IMR-90 (cell line): ENCODE data around the gene ZYG11A.

ENCODE experiments used
- CEBPB ChIP-seq: IDR thresholded peaks from 2 replicates; pipeline ENCODE4 v1.6.1; 2012; ENCODE audit warnings: low read depth, low read length, improper control_type of control experiment
- CTCF ChIP-seq: conservative IDR thresholded peaks from 2 replicates; pipeline ENCODE4 v1.5.1; 2012; ENCODE audit warnings: mild to moderate bottlenecking, low read depth, low read length, improper control_type of control experiment
- FOS ChIP-seq: fragments of 150-350 bp; IDR thresholded peaks from 2 replicates; pipeline ENCODE4 v1.6.1; 2016; ENCODE audit warnings: low read depth, low read length
- MAFK ChIP-seq: IDR thresholded peaks from 2 replicates; pipeline ENCODE4 v1.6.1; 2012; ENCODE audit warnings: low read depth, low read length, improper control_type of control experiment
- MXI1 ChIP-seq: IDR thresholded peaks from 2 replicates; pipeline ENCODE4 v1.6.1; 2012; ENCODE audit warnings: low read depth, mild to moderate bottlenecking, low read length, moderate library complexity, borderline replicate concordance
- NFE2L2 ChIP-seq: fragments of 150-350 bp; IDR thresholded peaks from 2 replicates; pipeline ENCODE4 v1.6.1; 2016; ENCODE audit warnings: low read depth, mild to moderate bottlenecking, low read length
- POLR2A ChIP-seq: IDR thresholded peaks from 2 replicates; pipeline ENCODE4 v1.6.1; 2012; ENCODE audit warnings: mild to moderate bottlenecking, low read depth, low read length
- RAD21 ChIP-seq: IDR thresholded peaks from 2 replicates; pipeline ENCODE4 v1.6.1; 2012; ENCODE audit warnings: low read length, improper control_type of control experiment
- RCOR1 ChIP-seq: IDR thresholded peaks from 2 replicates; pipeline ENCODE4 v1.6.1; 2012; ENCODE audit warnings: mild to moderate bottlenecking, low read length, improper control_type of control experiment; ENCODE audit not compliant: insufficient replicate concordance
- RFX5 ChIP-seq: IDR thresholded peaks from 2 replicates; pipeline ENCODE4 v1.8.0; 2012; ENCODE audit warnings: low read depth, mild to moderate bottlenecking, low read length, moderate library complexity
- SMC3 ChIP-seq: fragments of 150-350 bp; IDR thresholded peaks from 2 replicates; pipeline ENCODE4 v1.6.1; 2016; ENCODE audit warnings: low read depth, mild to moderate bottlenecking, antibody characterized with exemption, low read length, moderate library complexity
- TF ChIP-seq, protein P1 (sequence below): fragments of 150-350 bp; IDR thresholded peaks from 2 replicates; pipeline ENCODE4 v1.6.1; 2017; ENCODE audit warnings: mild to moderate bottlenecking, antibody characterized with exemption, low read length, low read depth

- TF ChIP-seq CTCF (no peak), POLR2A (no peak), RAD21 (no peak), MAFK (no peak), CEBPB (no peak), SMC3 (no peak), NFE2L2 (no peak), RFX5 (no peak), RCOR1 (no peak), MXI1 (no peak), FOS (no peak)
- TF ChIP-seq, protein P1, sequence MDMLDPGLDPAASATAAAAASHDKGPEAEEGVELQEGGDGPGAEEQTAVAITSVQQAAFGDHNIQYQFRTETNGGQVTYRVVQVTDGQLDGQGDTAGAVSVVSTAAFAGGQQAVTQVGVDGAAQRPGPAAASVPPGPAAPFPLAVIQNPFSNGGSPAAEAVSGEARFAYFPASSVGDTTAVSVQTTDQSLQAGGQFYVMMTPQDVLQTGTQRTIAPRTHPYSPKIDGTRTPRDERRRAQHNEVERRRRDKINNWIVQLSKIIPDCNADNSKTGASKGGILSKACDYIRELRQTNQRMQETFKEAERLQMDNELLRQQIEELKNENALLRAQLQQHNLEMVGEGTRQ = no peak
Observed at GRCh38 chr1:52913537-52913936, 71.0 kb downstream of the ZYG11A start.
